T-cell (primary cell): ENCODE results near the gene EXOC6B. TPM values are rescaled to one million over a fixed set of nuclear protein-coding genes. Genes with fewer than 3 reads are reported as not detected.
"Not testable (repeated sequence)": the region's sequence is repeated elsewhere in the genome, so short reads cannot be mapped to it uniquely, and the experiment has no call there.

Experiments used
- ATAC-seq, 4 experiments: fragments of 200-7000 bp in 3 of 4; fragments of 150-1000 bp in 1 of 4; cut with Tn5 transposase; replicated peaks in 1 of 4; 1 replicate in 3 of 4; 2 replicates in 1 of 4; pipeline ENCODE4 v1.10.0; 2021; ENCODE audit warnings: moderate library complexity in 3 of 4, mild to moderate bottlenecking in 2 of 4, moderate number of reproducible peaks in 1 of 4
- CTCF ChIA-PET, 2 donors: fragments of 300-600 bp; sonication (Branson Sonifier 250); formaldehyde crosslinking; loops; one replicate each; lab custom pipeline; 2022; ENCODE audit warnings: antibody characterized with exemption in 2 of 2; lab: Charles Lee
- POLR2A ChIA-PET, 2 donors: fragments of 300-600 bp; sonication (Branson Sonifier 250); formaldehyde crosslinking; loops; one replicate each; lab custom pipeline; 2022; ENCODE audit warnings: antibody characterized with exemption in 2 of 2; lab: Charles Lee
- DNase-seq, 35 experiments: peaks; one replicate each; pipeline versions ENCODE4 v3.0.0 to v3.0.0-alpha.2; 2013 to 2023
- H3K27ac ChIP-seq: one replicate; pipeline ENCODE4 v1.5.1; 2013; ENCODE audit warnings: low read length
- H3K27me3 ChIP-seq, 2 experiments: replicated peaks in 1 of 2; 1 replicate in 1 of 2; 2 replicates in 1 of 2; pipeline versions ENCODE4 v1.6.1 to v1.7.0; 2013; ENCODE audit warnings: low read length in 1 of 2, mixed read lengths in 1 of 2; ENCODE audit not compliant: control insufficient read depth in 2 of 2, insufficient read depth in 2 of 2; ENCODE audit errors: extremely low read depth in 1 of 2
- H3K36me3 ChIP-seq, 2 donors: 1 replicate in 1 of 2; 2 replicates in 1 of 2; pipeline versions ENCODE4 v1.6.1 to v1.7.0; 2013; ENCODE audit warnings: low read length in 1 of 2; ENCODE audit not compliant: control insufficient read depth in 2 of 2, insufficient read depth in 1 of 2; ENCODE audit errors: extremely low read depth in 1 of 2
- H3K4me1 ChIP-seq, 2 experiments: 1 replicate in 1 of 2; 2 replicates in 1 of 2; pipeline versions ENCODE4 v1.6.1 to v1.7.0; 2013; ENCODE audit warnings: low read length in 2 of 2, mixed read lengths in 1 of 2; ENCODE audit not compliant: insufficient read depth in 2 of 2, control insufficient read depth in 1 of 2; ENCODE audit errors: extremely low read depth in 1 of 2
- H3K4me3 ChIP-seq, 2 donors: 1 replicate in 1 of 2; 2 replicates in 1 of 2; pipeline versions ENCODE4 v1.5.1 to v1.7.0; 2013; ENCODE audit warnings: mild to moderate bottlenecking in 2 of 2, low read length in 1 of 2, moderate library complexity in 1 of 2; ENCODE audit not compliant: control insufficient read depth in 1 of 2; ENCODE audit errors: extremely low read depth in 1 of 2
- H3K9me3 ChIP-seq: 2 replicates; pipeline ENCODE4 v1.7.0; 2013
- H3K27ac Mint-ChIP-seq, 2 donors: one replicate each; pipeline ENCODE4 v1.8.0; 2020 to 2021; ENCODE audit warnings: mild to moderate bottlenecking in 2 of 2, mixed read lengths in 2 of 2
- H3K27me3 Mint-ChIP-seq, 2 donors: one replicate each; pipeline ENCODE4 v1.8.0; 2021 to 2022; ENCODE audit warnings: mixed read lengths in 2 of 2
- H3K36me3 Mint-ChIP-seq: one replicate; pipeline ENCODE4 v1.8.0; 2021; ENCODE audit warnings: mixed read lengths
- H3K4me1 Mint-ChIP-seq, 3 donors: one replicate each; pipeline ENCODE4 v1.8.0; 2020 to 2022; ENCODE audit warnings: mixed read lengths in 3 of 3, mild to moderate bottlenecking in 1 of 3
- H3K4me3 Mint-ChIP-seq, 3 donors: one replicate each; pipeline ENCODE4 v1.8.0; 2020 to 2022; ENCODE audit warnings: mild to moderate bottlenecking in 3 of 3, mixed read lengths in 3 of 3, moderate library complexity in 3 of 3
- H3K9me3 Mint-ChIP-seq, 3 donors: one replicate each; pipeline ENCODE4 v1.8.0; 2020 to 2022; ENCODE audit warnings: mixed read lengths in 3 of 3
- WGBS: methylation state at CpG from one replicate; pipeline ENCODE4 v1.1.5; 2013; ENCODE audit warnings: missing lambda C conversion rate; ENCODE audit not compliant: insufficient coverage; 5-methylcytosine and 5-hydroxymethylcytosine counted together
- total RNA-seq, 35 experiments: library from RNA in 6 of 35; stranded (reverse) in 6 of 35; fragments of 120-200 nt in 1 of 35; gene quantifications; one replicate each; pipeline versions ENCODE4 v1.2.1 to v1.2.4 and lab custom pipeline; 2013 to 2026

Gene EXOC6B
- total RNA-seq, 5 donors from 2014 or later (not counting 1 experiment from before 2014, with no cell fraction given), result 13.3 to 18.9 (median 16.6) TPM

- no peak overlapping the region for H3K4me3 Mint-ChIP-seq
- H3K4me1 ChIP-seq, result no peaks in the 10 kb centered on the region
- no peaks in the 10 kb centered on the region for H3K36me3 ChIP-seq
- H3K9me3 ChIP-seq, result no peaks in the 10 kb centered on the region
- ChIA-PET POLR2A (no interaction called here), CTCF (no interaction called here)
- DNase-seq (no peak), ATAC-seq (no peak)
- no peak overlapping the region for H3K27ac Mint-ChIP-seq
- peaks cover 18% of the 10 kb centered on the region for H3K36me3 Mint-ChIP-seq
- H3K9me3 Mint-ChIP-seq, result no peaks in the 10 kb centered on the region
- H3K4me1 Mint-ChIP-seq, result no peaks in the 10 kb centered on the region
- no peak overlapping the region for H3K4me3 ChIP-seq
- H3K27me3 Mint-ChIP-seq, result no peaks in the 10 kb centered on the region
- no peaks in the 10 kb centered on the region for H3K27me3 ChIP-seq
- no CpG with 5 or more reads among the region's 3 CpGs for WGBS
- no peak overlapping the region for H3K27ac ChIP-seq
Measured at GRCh38 chr2:72513011-72513410, 312.8 kb downstream of the EXOC6B start.

- CTCF ChIA-PET, result no interaction called here
- H3K27me3 ChIP-seq, result no peaks in the 10 kb centered on the region
- H3K36me3 Mint-ChIP-seq, result peaks cover 18% of the 10 kb centered on the region
- no peaks in the 10 kb centered on the region for H3K9me3 ChIP-seq
- DNase-seq, result no peak
- no CpG with 5 or more reads among the region's 1 CpG for WGBS
- no peak overlapping the region for H3K27ac ChIP-seq
- H3K4me1 Mint-ChIP-seq, result no peaks in the 10 kb centered on the region
- POLR2A ChIA-PET, result no interaction called here
- no peaks in the 10 kb centered on the region for H3K4me1 ChIP-seq
- H3K27ac Mint-ChIP-seq, result no peak overlapping the region
- H3K36me3 ChIP-seq, result no peaks in the 10 kb centered on the region
- ATAC-seq, result no peak
- H3K4me3 ChIP-seq, result no peak overlapping the region
- H3K9me3 Mint-ChIP-seq, result no peaks in the 10 kb centered on the region
- no peaks in the 10 kb centered on the region for H3K27me3 Mint-ChIP-seq
- no peak overlapping the region for H3K4me3 Mint-ChIP-seq
Measured at GRCh38 chr2:72512376-72512775, 313.5 kb downstream of the EXOC6B start.

GRCh38 chr2:72511906-72512305, 313.9 kb downstream of the EXOC6B start:
- CTCF ChIA-PET, result no interaction called here
- POLR2A ChIA-PET, result no interaction called here
- Mint-ChIP-seq H3K36me3 (peaks cover 18% of the 10 kb centered on the region), H3K27ac (no peak overlapping the region), H3K4me1 (no peaks in the 10 kb centered on the region), H3K27me3 (no peaks in the 10 kb centered on the region), H3K9me3 (no peaks in the 10 kb centered on the region), H3K4me3 (no peak overlapping the region)
- H3K27ac ChIP-seq, result no peak overlapping the region
- H3K36me3 ChIP-seq, result no peaks in the 10 kb centered on the region
- DNase-seq, result no peak
- H3K27me3 ChIP-seq, result no peaks in the 10 kb centered on the region
- WGBS, result no CpG with 5 or more reads among the region's 1 CpG
- no peak overlapping the region for H3K4me3 ChIP-seq
- no peaks in the 10 kb centered on the region for H3K4me1 ChIP-seq
- H3K9me3 ChIP-seq, result no peaks in the 10 kb centered on the region
- no peak for ATAC-seq

GRCh38 chr2:72497763-72498162, 328.1 kb downstream of the EXOC6B start:
- Histone ChIP-seq H3K9me3 (no peaks in the 10 kb centered on the region), H3K4me3 (no peak overlapping the region), H3K27ac (no peak overlapping the region), H3K36me3 (peaks cover 0 to 2% of the 10 kb centered on the region in 2 donors), H3K27me3 (no peaks in the 10 kb centered on the region), H3K4me1 (no peaks in the 10 kb centered on the region)
- Mint-ChIP-seq H3K27me3 (no peaks in the 10 kb centered on the region), H3K9me3 (peaks cover 0 to 4% (median 2%) of the 10 kb centered on the region in 3 donors), H3K27ac (no peak overlapping the region), H3K36me3 (peaks cover 52% of the 10 kb centered on the region), H3K4me1 (no peaks in the 10 kb centered on the region), H3K4me3 (no peak overlapping the region)
- ChIA-PET CTCF (no interaction called here), POLR2A (no interaction called here)
- ATAC-seq, result no peak
- no CpG with 5 or more reads among the region's 2 CpGs for WGBS
- DNase-seq, result no peak

GRCh38 chr2:72496479-72496878, 329.4 kb downstream of the EXOC6B start:
- H3K36me3 Mint-ChIP-seq, result peaks cover 58% of the 10 kb centered on the region
- ChIA-PET POLR2A (no interaction called here), CTCF (no interaction called here)
- Histone ChIP-seq H3K4me1 (no peaks in the 10 kb centered on the region), H3K27me3 (no peaks in the 10 kb centered on the region), H3K4me3 (no peak overlapping the region), H3K36me3 (peaks cover 0 to 2% of the 10 kb centered on the region in 2 donors), H3K9me3 (no peaks in the 10 kb centered on the region), H3K27ac (no peak overlapping the region)
- DNase-seq (no peak), ATAC-seq (no peak)
- no peak overlapping the region for H3K4me3 Mint-ChIP-seq
- H3K4me1 Mint-ChIP-seq, result no peaks in the 10 kb centered on the region
- H3K27me3 Mint-ChIP-seq, result no peaks in the 10 kb centered on the region
- H3K27ac Mint-ChIP-seq, result no peak overlapping the region
- no peaks in the 10 kb centered on the region for H3K9me3 Mint-ChIP-seq

GRCh38 chr2:72494392-72494791, 331.4 kb downstream of the EXOC6B start:
- WGBS, result no CpG with 5 or more reads among the region's 1 CpG
- H3K27ac Mint-ChIP-seq, result no peak overlapping the region
- Histone ChIP-seq H3K27ac (no peak overlapping the region), H3K4me3 (no peak overlapping the region), H3K4me1 (no peaks in the 10 kb centered on the region), H3K27me3 (no peaks in the 10 kb centered on the region), H3K9me3 (no peaks in the 10 kb centered on the region), H3K36me3 (peaks cover 0 to 2% of the 10 kb centered on the region in 2 donors)
- H3K4me1 Mint-ChIP-seq, result no peaks in the 10 kb centered on the region
- CTCF ChIA-PET, result no interaction called here
- DNase-seq (no peak), ATAC-seq (no peak)
- peaks cover 71% of the 10 kb centered on the region for H3K36me3 Mint-ChIP-seq
- H3K9me3 Mint-ChIP-seq, result no peaks in the 10 kb centered on the region
- no peak overlapping the region for H3K4me3 Mint-ChIP-seq
- H3K27me3 Mint-ChIP-seq, result no peaks in the 10 kb centered on the region
- POLR2A ChIA-PET, result no interaction called here

- H3K9me3 ChIP-seq, DNase-seq, H3K4me1 ChIP-seq, H3K4me3 ChIP-seq, H3K27me3 Mint-ChIP-seq, H3K27ac ChIP-seq, H3K27me3 ChIP-seq, POLR2A ChIA-PET, H3K27ac Mint-ChIP-seq, H3K36me3 ChIP-seq, ATAC-seq, H3K4me1 Mint-ChIP-seq, H3K4me3 Mint-ChIP-seq: not testable (repeated sequence)
- Mint-ChIP-seq H3K36me3 (peaks cover 83% of the 10 kb centered on the region), H3K9me3 (peaks cover 13 to 33% (median 14%) of the 10 kb centered on the region in 3 donors)
- WGBS, result no CpG with 5 or more reads among the region's 1 CpG
- CTCF ChIA-PET, result interaction anchor here in 1 of 2 donors (0.7 kb wide), 1 partner anchor 69 kb away, joined by 3 read pairs; no protein-coding TSS in a partner anchor
Measured at GRCh38 chr2:72484622-72485021, 341.2 kb downstream of the EXOC6B start.
